DND-41 (cell line): ENCODE results near the gene POLR1G.

Experiments used
- ATAC-seq: fragments of 200-7000 bp; cut with Tn5 transposase; 3 replicates; pipeline ENCODE4 v1.9.1; 2021; ENCODE audit warnings: low read depth; ENCODE audit not compliant: insufficient read depth
- DNase-seq: peaks from one replicate; pipeline ENCODE4 v3.0.0-alpha.2; 2020
- H2AFZ ChIP-seq: 2 replicates; pipeline ENCODE4 v1.6.0; 2012; ENCODE audit warnings: low read depth, low read length
- H3K27ac ChIP-seq: 2 replicates; pipeline ENCODE4 v1.5.1; 2012; ENCODE audit warnings: low read length, inconsistent platforms
- H3K27me3 ChIP-seq: fragments of 200-600 bp; sonication (generic); 2 replicates; pipeline ENCODE4 v1.6.0; 2012; ENCODE audit warnings: low read length, mild to moderate bottlenecking, inconsistent platforms; ENCODE audit not compliant: insufficient read depth, poor library complexity
- H3K36me3 ChIP-seq: 2 replicates; pipeline ENCODE4 v1.5.1; 2012; ENCODE audit warnings: low read length, inconsistent platforms; ENCODE audit not compliant: insufficient read depth
- H3K4me1 ChIP-seq: 2 replicates; pipeline ENCODE4 v1.5.1; 2012; ENCODE audit warnings: mild to moderate bottlenecking, low read length; ENCODE audit not compliant: insufficient read depth
- H3K4me2 ChIP-seq: 2 replicates; pipeline ENCODE4 v1.6.0; 2012; ENCODE audit warnings: mild to moderate bottlenecking, moderate library complexity, low read length, inconsistent platforms; ENCODE audit not compliant: insufficient read depth
- H3K4me3 ChIP-seq, 2 experiments: fragments of 200-600 bp in 1 of 2; shearing (Covaris generic) in 1 of 2; 2 replicates each; pipeline ENCODE4 v1.5.1; 2012 to 2016; ENCODE audit warnings: inconsistent platforms in 2 of 2, low read length in 2 of 2, mild to moderate bottlenecking in 2 of 2, low read depth in 1 of 2, moderate library complexity in 1 of 2
- H3K79me2 ChIP-seq: 2 replicates; pipeline ENCODE4 v1.6.0; 2012; ENCODE audit warnings: low read length, inconsistent platforms; ENCODE audit not compliant: insufficient read depth
- H3K9ac ChIP-seq: 2 replicates; pipeline ENCODE4 v1.6.0; 2012; ENCODE audit warnings: low read depth, mild to moderate bottlenecking, inconsistent platforms, low read length, moderate library complexity
- H3K9me3 ChIP-seq: 2 replicates; pipeline ENCODE4 v1.5.1; 2012; ENCODE audit warnings: low read length, moderate library complexity, mild to moderate bottlenecking, inconsistent platforms; ENCODE audit not compliant: insufficient read depth, severe bottlenecking
- H4K20me1 ChIP-seq: 2 replicates; pipeline ENCODE4 v1.6.0; 2012; ENCODE audit warnings: low read length; ENCODE audit not compliant: insufficient read depth
- CTCF ChIP-seq: IDR thresholded peaks from 2 replicates; pipeline ENCODE4 v1.5.1; 2012; ENCODE audit warnings: borderline replicate concordance, low read length, moderate library complexity, mild to moderate bottlenecking; ENCODE audit not compliant: poor library complexity, severe bottlenecking; ENCODE audit errors: extremely low read depth
- EZH2 ChIP-seq: IDR thresholded peaks from 3 replicates; pipeline ENCODE4 v1.6.1; 2012; ENCODE audit warnings: borderline replicate concordance, low read depth, mild to moderate bottlenecking, moderate library complexity, low read length, inconsistent platforms; ENCODE audit not compliant: severe bottlenecking

POLR1G gene

DNA sequence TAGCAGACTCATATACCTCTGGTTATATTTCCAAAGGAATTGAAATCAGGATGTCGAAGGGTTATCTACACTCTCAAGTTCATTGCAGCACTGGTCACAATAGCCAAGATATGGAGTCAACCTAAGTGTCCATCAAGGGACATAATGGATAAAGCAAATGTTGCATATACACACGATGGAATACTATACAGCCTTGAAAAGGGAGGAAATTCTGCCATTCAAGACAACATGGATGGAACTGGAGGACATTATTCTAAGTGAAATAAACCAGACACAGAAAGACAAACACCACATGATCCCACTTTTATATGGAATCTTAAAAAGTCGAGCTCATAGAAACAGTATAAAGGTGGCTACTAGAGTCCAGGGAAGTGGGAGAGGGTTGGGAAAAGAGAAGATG is 30.9 kb downstream of the POLR1G start:
- Histone ChIP-seq H3K36me3 (no peaks in the 10 kb centered on the region), H2AFZ (no peak overlapping the region), H3K79me2 (no peaks in the 10 kb centered on the region), H3K4me3 (no peak overlapping the region), H3K4me1 (peaks cover 18% of the 10 kb centered on the region), H4K20me1 (no peaks in the 10 kb centered on the region), H3K27ac (no peak overlapping the region), H3K27me3 (no peaks in the 10 kb centered on the region), H3K9ac (no peak overlapping the region), H3K4me2 (no peak overlapping the region), H3K9me3 (no peaks in the 10 kb centered on the region)
- DNase-seq = no peak
- no peak for ATAC-seq
- no peak for TF ChIP-seq EZH2
- no peak for TF ChIP-seq CTCF

DNA sequence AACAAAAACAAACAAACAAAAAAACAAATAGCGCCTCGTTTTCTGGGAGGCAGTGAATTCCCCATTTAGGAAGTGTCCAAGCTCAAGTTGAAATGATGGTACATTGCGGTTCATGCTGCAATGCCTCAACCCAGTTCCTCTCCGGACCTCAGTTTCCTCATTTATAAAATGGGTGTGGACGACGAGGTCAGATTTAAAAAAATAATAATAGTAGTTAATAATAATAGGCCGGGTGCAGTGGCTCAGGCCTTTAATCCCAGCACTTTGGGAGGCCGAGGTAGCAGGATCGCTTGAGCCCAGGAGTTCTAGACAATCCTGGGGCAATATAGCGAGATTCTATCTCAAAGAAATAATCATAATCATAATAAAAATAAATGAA is 32.7 kb downstream of the POLR1G start:
- Histone ChIP-seq H4K20me1 (no peaks in the 10 kb centered on the region), H3K4me1 (peaks cover 23% of the 10 kb centered on the region), H3K27me3 (peaks cover 4% of the 10 kb centered on the region), H3K27ac (no peak overlapping the region), H3K9ac (peak overlapping the region; percentile 69), H3K4me2 (peak overlapping the region; percentile 83), H2AFZ (peak overlapping the region; percentile 15; the same call in 1 of the 2 replicates), H3K36me3 (no peaks in the 10 kb centered on the region), H3K4me3 (peak overlapping the region; percentile 61 to 65; a peak in 3 of 4 replicates), H3K79me2 (no peaks in the 10 kb centered on the region), H3K9me3 (no peaks in the 10 kb centered on the region)
- TF ChIP-seq CTCF (no peak), EZH2 (no peak)
- DNase-seq (no peak), ATAC-seq (no peak)

DNA sequence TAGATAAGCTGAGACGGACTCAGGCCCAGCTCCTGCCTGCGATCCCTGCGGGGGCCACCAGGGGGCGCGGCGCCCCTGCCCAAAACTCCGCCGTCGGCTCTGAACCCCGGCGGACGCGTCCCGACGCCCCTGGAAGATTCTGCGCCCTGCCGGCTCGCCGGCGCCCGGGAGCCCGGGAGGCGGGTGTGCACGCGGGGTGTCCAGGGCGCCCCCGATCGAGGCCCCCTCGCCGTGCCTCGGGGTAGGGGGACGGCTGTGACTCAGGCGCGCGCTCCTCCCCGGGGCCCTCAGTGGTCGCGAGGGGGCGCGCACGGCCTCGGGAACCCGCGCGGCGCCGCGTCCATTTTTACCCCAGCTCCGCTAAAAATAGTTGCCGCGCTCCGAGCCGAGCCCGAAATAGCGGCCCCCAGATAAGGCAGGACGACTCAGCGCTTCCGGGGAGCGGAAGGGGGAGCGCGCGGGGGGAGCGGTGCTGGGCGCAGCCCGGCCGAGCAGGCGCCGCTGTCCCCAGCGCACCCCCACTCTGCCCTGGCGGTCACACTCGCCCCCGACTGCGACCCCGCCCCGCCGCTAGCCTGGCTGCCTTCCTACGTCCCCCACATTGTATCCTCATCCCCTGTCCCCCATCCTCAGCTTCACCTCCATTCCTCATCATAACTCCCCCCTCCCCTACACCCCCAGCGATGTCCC is 33.3 kb downstream of the POLR1G start:
- peak; percentile 79 for DNase-seq
- H3K4me1 ChIP-seq = peaks cover 23% of the 10 kb centered on the region
- peak overlapping the region; percentile 83 for H3K4me2 ChIP-seq
- H3K9ac ChIP-seq = peak overlapping the region; percentile 69
- peak overlapping the region; percentile 54 for H2AFZ ChIP-seq
- ATAC-seq = peak; percentile 85
- no peak overlapping the region for H3K27ac ChIP-seq
- H3K27me3 ChIP-seq = peaks cover 4% of the 10 kb centered on the region
- no peaks in the 10 kb centered on the region for H3K36me3 ChIP-seq
- TF ChIP-seq CTCF (peak; percentile 83), EZH2 (no peak)
- H3K4me3 ChIP-seq = peak overlapping the region; percentile 61 to 65; a peak in 3 of 4 replicates
- no peaks in the 10 kb centered on the region for H3K9me3 ChIP-seq
- H3K79me2 ChIP-seq = no peaks in the 10 kb centered on the region
- H4K20me1 ChIP-seq = no peaks in the 10 kb centered on the region
